ENCODE results near the gene PRTN3.

DNA sequence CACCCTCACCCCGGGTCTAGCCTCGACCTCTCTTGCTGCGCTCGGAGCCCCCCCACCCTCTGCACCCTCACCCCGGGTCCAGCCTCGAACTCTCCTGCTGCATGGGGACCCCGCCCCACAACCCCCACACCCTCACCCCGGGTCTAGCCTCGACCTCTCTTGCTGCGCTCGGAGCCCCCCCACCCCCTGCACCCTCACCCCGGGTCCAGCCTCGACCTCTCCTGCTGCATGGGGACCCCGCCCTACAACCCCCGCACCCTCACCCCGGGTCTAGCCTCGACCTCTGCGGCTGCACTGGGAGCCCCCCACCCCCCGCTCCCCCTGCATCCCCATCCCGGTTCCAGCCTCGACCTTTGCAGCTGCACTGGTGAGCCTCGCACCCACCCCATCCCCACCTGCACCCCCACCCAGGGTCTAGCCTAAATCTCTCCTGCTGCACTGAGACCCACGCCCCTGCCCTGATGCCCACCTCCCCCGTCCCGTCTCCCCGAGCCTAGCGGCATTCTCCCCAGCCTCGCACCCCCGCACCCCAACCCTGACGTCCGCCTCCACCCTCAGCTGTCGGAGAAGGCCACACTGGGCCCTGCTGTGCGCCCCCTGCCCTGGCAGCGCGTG is 20.4 kb downstream of the PRTN3 start:
- TF ChIP-seq CTCF (IDR thresholded peaks at IDR 0.05), result no peak
- no peak for TF ChIP-seq POLR2A (IDR thresholded peaks at IDR 0.05)
- TF ChIP-seq EP300 (IDR thresholded peaks at IDR 0.05), result no peak

All from upper lobe of left lung (tissue), 4 donors.